Caco-2 (cell line): Measurements from ENCODE around the gene NUMBL. TPM values are rescaled to one million over a fixed set of nuclear protein-coding genes. Genes with fewer than 3 reads are reported as not detected.

ENCODE experiments used
- BruUV-seq: library from RNA; stranded (reverse); fragments of 400-500 nt; replicated peaks from 2 replicates; lab custom pipeline; 2021; lab: Mats Ljungman, UMichigan
- CTCF ChIA-PET: fragments of 300-600 bp; sonication (Branson Sonifier 250); formaldehyde crosslinking; loops from one replicate; lab custom pipeline; 2022; ENCODE audit warnings: antibody characterized with exemption; lab: Charles Lee
- POLR2A ChIA-PET: fragments of 300-600 bp; sonication (Branson Sonifier 250); formaldehyde crosslinking; loops from one replicate; lab custom pipeline; 2022; ENCODE audit warnings: antibody characterized with exemption; lab: Charles Lee
- DNase-seq, 2 experiments: peaks; one replicate each; pipeline versions ENCODE4 v3.0.0 to v3.0.0-alpha.2; 2020 to 2022
- H3K27me3 ChIP-seq: replicated peaks from 2 replicates; pipeline ENCODE4 v1.6.0; 2011; ENCODE audit warnings: low read length; ENCODE audit not compliant: control insufficient read depth, insufficient read depth
- H3K36me3 ChIP-seq: 2 replicates; pipeline ENCODE4 v1.5.1; 2011; ENCODE audit warnings: low read length; ENCODE audit not compliant: control insufficient read depth, insufficient read depth
- H3K4me1 ChIP-seq: fragments of 250-450 bp; sonication (Bioruptor Pico); 2 replicates; pipeline ENCODE4 v1.5.1; 2020; ENCODE audit warnings: mild to moderate bottlenecking
- H3K4me3 ChIP-seq: 2 replicates; pipeline ENCODE4 v1.5.1; 2011; ENCODE audit warnings: low read depth, mild to moderate bottlenecking, control low read depth, low read length
- H3K9me3 ChIP-seq: fragments of 250-450 bp; sonication (Bioruptor Pico); 2 replicates; pipeline ENCODE4 v1.5.1; 2020; ENCODE audit warnings: mild to moderate bottlenecking, moderate library complexity
- H3K27ac Mint-ChIP-seq: one replicate; pipeline ENCODE4 v1.8.0; 2022; ENCODE audit warnings: mixed read lengths; ENCODE audit not compliant: unreplicated experiment
- H3K27me3 Mint-ChIP-seq: one replicate; pipeline ENCODE4 v1.8.0; 2022; ENCODE audit warnings: mixed read lengths; ENCODE audit not compliant: insufficient read depth, unreplicated experiment
- H3K36me3 Mint-ChIP-seq: one replicate; pipeline ENCODE4 v1.8.0; 2022; ENCODE audit warnings: mild to moderate bottlenecking, mixed read lengths; ENCODE audit not compliant: insufficient read depth, unreplicated experiment
- H3K4me1 Mint-ChIP-seq: one replicate; pipeline ENCODE4 v1.8.0; 2022; ENCODE audit warnings: low read depth, mixed read lengths; ENCODE audit not compliant: unreplicated experiment
- H3K4me3 Mint-ChIP-seq: one replicate; pipeline ENCODE4 v1.8.0; 2022; ENCODE audit warnings: mild to moderate bottlenecking, moderate library complexity, mixed read lengths; ENCODE audit not compliant: unreplicated experiment
- H3K9me3 Mint-ChIP-seq: one replicate; pipeline ENCODE4 v1.8.0; 2022; ENCODE audit warnings: mixed read lengths; ENCODE audit not compliant: unreplicated experiment
- CTCF ChIP-seq, 2 experiments: fragments of 200-600 bp in 1 of 2; IDR thresholded peaks; 1 replicate in 1 of 2; 2 replicates in 1 of 2; pipeline versions ENCODE4 v1.5.1 to v1.8.0; 2011 to 2022; ENCODE audit warnings: antibody characterized with exemption in 1 of 2, control low read depth in 1 of 2, inconsistent platforms in 1 of 2, low read depth in 1 of 2, low read length in 1 of 2, mild to moderate bottlenecking in 1 of 2, moderate library complexity in 1 of 2; ENCODE audit not compliant: insufficient read depth in 1 of 2, severe bottlenecking in 1 of 2, unreplicated experiment in 1 of 2
- intact Hi-C: fragments of 100-400 bp; cut with micrococcal nuclease; formaldehyde crosslinking; loops from one replicate; pipeline ENCODE4 v1.10.0; 2022; ENCODE audit not compliant: unreplicated experiment
- total RNA-seq: library from RNA; stranded (reverse); gene quantifications from 2 replicates; pipeline ENCODE4 v1.2.3, GENCODE V29; 2022

The NUMBL gene
- total RNA-seq, 1 experiment from 2014 or later, result 22.0 TPM

GRCh38 chr19:40702337-40703012, 12.0 kb upstream of the NUMBL start:
- peak; percentile 26 to 54 for TF ChIP-seq CTCF (IDR thresholded peaks at IDR 0.05; ENCODE audit: insufficient read depth in 1 of 2, low read depth in 1 of 2, low read length in 1 of 2, severe bottlenecking in 1 of 2, unreplicated experiment in 1 of 2)
- DNase-seq, result peak in 1 of 2 experiments; percentile 45
- peaks cover 30% of the 10 kb centered on the region for H3K36me3 Mint-ChIP-seq
- intact Hi-C loops, result no loop called here
- ChIA-PET POLR2A (interaction anchor here (1.1 to 1.2 kb wide), 2 partner anchors 12 to 15 kb away, joined by 3 to 5 read pairs; partner anchors contain the start of genes ITPKC and NUMBL), CTCF (interaction anchor here (0.6 to 1.1 kb wide), 3 partner anchors 12 to 375 kb away, joined by 5 to 7 read pairs (median 5); partner anchors contain the start of gene NUMBL)
- no peaks in the 10 kb centered on the region for H3K9me3 ChIP-seq
- no peak overlapping the region for H3K4me3 ChIP-seq
- H3K4me1 ChIP-seq, result no peaks in the 10 kb centered on the region
- peaks cover 7% of the 10 kb centered on the region for H3K36me3 ChIP-seq
- no peaks in the 10 kb centered on the region for H3K27me3 Mint-ChIP-seq
- no TSS peak for BruUV-seq
- no peak overlapping the region for H3K27ac Mint-ChIP-seq
- H3K4me1 Mint-ChIP-seq, result no peaks in the 10 kb centered on the region
- no peak overlapping the region for H3K4me3 Mint-ChIP-seq
- H3K9me3 Mint-ChIP-seq, result no peaks in the 10 kb centered on the region
- no peaks in the 10 kb centered on the region for H3K27me3 ChIP-seq

GRCh38 chr19:40701758-40702157, 11.3 kb upstream of the NUMBL start:
- POLR2A ChIA-PET, result interaction anchor here (1.1 to 1.2 kb wide), 2 partner anchors 11 to 16 kb away, joined by 3 to 5 read pairs; partner anchors contain the start of genes ITPKC and NUMBL
- Histone ChIP-seq H3K4me1 (no peaks in the 10 kb centered on the region), H3K9me3 (no peaks in the 10 kb centered on the region), H3K4me3 (no peak overlapping the region), H3K36me3 (peaks cover 7% of the 10 kb centered on the region), H3K27me3 (no peaks in the 10 kb centered on the region)
- CTCF ChIA-PET, result interaction anchor here (0.6 to 1.1 kb wide), 3 partner anchors 11 to 375 kb away, joined by 5 to 7 read pairs (median 5); partner anchors contain the start of gene NUMBL
- H3K36me3 Mint-ChIP-seq, result peaks cover 30% of the 10 kb centered on the region
- intact Hi-C loops, result no loop called here
- BruUV-seq, result no TSS peak
- H3K4me1 Mint-ChIP-seq, result no peaks in the 10 kb centered on the region
- no peak for DNase-seq
- H3K27ac Mint-ChIP-seq, result no peak overlapping the region
- no peak for TF ChIP-seq CTCF (IDR thresholded peaks at IDR 0.05; ENCODE audit: insufficient read depth in 1 of 2, low read depth in 1 of 2, low read length in 1 of 2, severe bottlenecking in 1 of 2, unreplicated experiment in 1 of 2)
- H3K9me3 Mint-ChIP-seq, result no peaks in the 10 kb centered on the region
- no peak overlapping the region for H3K4me3 Mint-ChIP-seq
- no peaks in the 10 kb centered on the region for H3K27me3 Mint-ChIP-seq

- DNase-seq, result no peak
- intact Hi-C loops, result no loop called here
- Histone ChIP-seq H3K9me3 (no peaks in the 10 kb centered on the region), H3K27me3 (no peaks in the 10 kb centered on the region), H3K4me1 (no peaks in the 10 kb centered on the region), H3K36me3 (peaks cover 7% of the 10 kb centered on the region), H3K4me3 (no peak overlapping the region)
- H3K36me3 Mint-ChIP-seq, result peaks cover 30% of the 10 kb centered on the region
- H3K9me3 Mint-ChIP-seq, result no peaks in the 10 kb centered on the region
- H3K27ac Mint-ChIP-seq, result no peak overlapping the region
- H3K27me3 Mint-ChIP-seq, result no peaks in the 10 kb centered on the region
- POLR2A ChIA-PET, result no interaction called here
- no peaks in the 10 kb centered on the region for H3K4me1 Mint-ChIP-seq
- H3K4me3 Mint-ChIP-seq, result no peak overlapping the region
- BruUV-seq, result no TSS peak
- no peak for TF ChIP-seq CTCF (IDR thresholded peaks at IDR 0.05; ENCODE audit: insufficient read depth in 1 of 2, low read depth in 1 of 2, low read length in 1 of 2, severe bottlenecking in 1 of 2, unreplicated experiment in 1 of 2)
- CTCF ChIA-PET, result no interaction called here
Observed at GRCh38 chr19:40700083-40700482, 9.6 kb upstream of the NUMBL start.
